ENCODE data around the gene PRDM15.
"Not testable (repeated sequence)": the region's sequence is repeated elsewhere in the genome, so short reads cannot be mapped to it uniquely, and the experiment has no call there.

DNA sequence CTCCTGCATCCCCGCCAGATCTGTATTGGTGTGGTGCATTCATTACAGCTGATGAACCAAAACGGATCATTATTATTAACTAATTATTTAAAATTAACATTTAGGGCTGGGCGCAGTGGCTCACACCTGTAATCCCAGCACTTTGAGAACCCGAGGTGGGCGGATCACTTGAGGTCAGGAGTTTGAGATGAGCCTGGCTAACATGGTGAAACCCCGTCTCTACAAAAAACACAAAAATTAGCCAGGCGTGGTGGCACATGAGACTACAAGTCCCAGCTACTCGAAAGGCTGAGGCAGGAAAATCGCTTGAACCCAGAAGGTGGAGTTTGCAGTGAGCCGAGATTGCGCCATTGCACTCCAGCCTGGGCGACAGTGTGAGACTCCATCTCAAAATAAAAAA lies 93.9 kb downstream of the PRDM15 start:
- TF ChIP-seq POLR2A, EP300 (IDR thresholded peaks at IDR 0.05): not testable (repeated sequence)
- TF ChIP-seq, protein P1, sequence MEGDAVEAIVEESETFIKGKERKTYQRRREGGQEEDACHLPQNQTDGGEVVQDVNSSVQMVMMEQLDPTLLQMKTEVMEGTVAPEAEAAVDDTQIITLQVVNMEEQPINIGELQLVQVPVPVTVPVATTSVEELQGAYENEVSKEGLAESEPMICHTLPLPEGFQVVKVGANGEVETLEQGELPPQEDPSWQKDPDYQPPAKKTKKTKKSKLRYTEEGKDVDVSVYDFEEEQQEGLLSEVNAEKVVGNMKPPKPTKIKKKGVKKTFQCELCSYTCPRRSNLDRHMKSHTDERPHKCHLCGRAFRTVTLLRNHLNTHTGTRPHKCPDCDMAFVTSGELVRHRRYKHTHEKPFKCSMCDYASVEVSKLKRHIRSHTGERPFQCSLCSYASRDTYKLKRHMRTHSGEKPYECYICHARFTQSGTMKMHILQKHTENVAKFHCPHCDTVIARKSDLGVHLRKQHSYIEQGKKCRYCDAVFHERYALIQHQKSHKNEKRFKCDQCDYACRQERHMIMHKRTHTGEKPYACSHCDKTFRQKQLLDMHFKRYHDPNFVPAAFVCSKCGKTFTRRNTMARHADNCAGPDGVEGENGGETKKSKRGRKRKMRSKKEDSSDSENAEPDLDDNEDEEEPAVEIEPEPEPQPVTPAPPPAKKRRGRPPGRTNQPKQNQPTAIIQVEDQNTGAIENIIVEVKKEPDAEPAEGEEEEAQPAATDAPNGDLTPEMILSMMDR (IDR thresholded peaks at IDR 0.05), result not testable (repeated sequence)

Data from tibial nerve (tissue), 4 donors.